Prostate gland (tissue), 2 donors: ENCODE measurements around the gene ANKRD6. TPM values are rescaled to one million over a fixed set of nuclear protein-coding genes. Genes with fewer than 3 reads are reported as not detected.

Source experiments
- DNase-seq: peaks from one replicate; pipeline ENCODE4 v3.0.0-alpha.2; 2019; ENCODE audit warnings: low spot score
- H3K27ac ChIP-seq, 2 donors: fragments of 200-600 bp; sonication (generic); 2 replicates each; pipeline ENCODE4 v1.5.1; 2017 to 2019
- H3K27me3 ChIP-seq: fragments of 200-600 bp; sonication (generic); replicated peaks from 2 replicates; pipeline ENCODE4 v1.5.1; 2019; ENCODE audit not compliant: insufficient read depth
- H3K36me3 ChIP-seq, 2 donors: fragments of 200-600 bp; sonication (generic); 1 replicate in 1 of 2; 2 replicates in 1 of 2; pipeline versions ENCODE4 v1.5.1 to v1.8.1; 2017 to 2019
- H3K4me1 ChIP-seq: fragments of 200-600 bp; sonication (generic); replicated peaks from 2 replicates; pipeline ENCODE4 v1.5.1; 2019
- H3K4me3 ChIP-seq, 2 donors: fragments of 200-600 bp; sonication (generic); 2 replicates each; pipeline ENCODE4 v1.5.1; 2017 to 2019
- H3K9me3 ChIP-seq: fragments of 200-600 bp; sonication (generic); 2 replicates; pipeline ENCODE4 v1.5.1; 2017
- CTCF ChIP-seq, 4 experiments: fragments of 200-600 bp in 2 of 4; fragments of 450-650 bp in 2 of 4; sonication (generic) in 2 of 4; IDR thresholded peaks; 1 replicate in 3 of 4; 2 replicates in 1 of 4; pipeline ENCODE4 v1.5.1; 2016 to 2019; ENCODE audit warnings: antibody characterized with exemption in 4 of 4, mild to moderate bottlenecking in 2 of 4, moderate library complexity in 2 of 4
- POLR2A ChIP-seq: fragments of 450-650 bp; IDR thresholded peaks from one replicate; pipeline ENCODE4 v1.6.1; 2016; ENCODE audit warnings: antibody characterized with exemption, mild to moderate bottlenecking
- POLR2AphosphoS5 ChIP-seq: sonication (generic); formaldehyde crosslinking; IDR thresholded peaks from one replicate; pipeline ENCODE4 v1.6.1; 2017; ENCODE audit warnings: antibody characterized with exemption
- WGBS: methylation state at CpG from one replicate; pipeline ENCODE4 v1.1.5; 2018; 5-methylcytosine and 5-hydroxymethylcytosine counted together
- intact Hi-C: fragments of 100-400 bp; cut with DNase I; formaldehyde crosslinking; loops from one replicate; pipeline ENCODE4 v1.14.2; 2022
- total RNA-seq, 2 donors: library from RNA; depleted of rRNA; stranded (reverse); fragments of >200 nt; gene quantifications; one replicate each; pipeline ENCODE4 v1.1.0, GENCODE V29; 2016

ANKRD6 gene
- total RNA-seq, 2 donors from 2014 or later: 11.9 to 30.9 TPM

GRCh38 chr6:89506716-89507617, 74.0 kb downstream of the ANKRD6 start:
- intact Hi-C loops: no loop called here
- H3K27ac ChIP-seq: no peak overlapping the region
- WGBS: 71% methylated on average over 3 of the region's 3 CpGs
- TF ChIP-seq POLR2A: no peak
- peak; percentile 3 for TF ChIP-seq POLR2AphosphoS5
- no peaks in the 10 kb centered on the region for H3K4me1 ChIP-seq
- DNase-seq: no peak
- H3K4me3 ChIP-seq: no peak overlapping the region
- H3K27me3 ChIP-seq: no peaks in the 10 kb centered on the region
- H3K9me3 ChIP-seq: no peaks in the 10 kb centered on the region
- H3K36me3 ChIP-seq: no peaks in the 10 kb centered on the region

DNA sequence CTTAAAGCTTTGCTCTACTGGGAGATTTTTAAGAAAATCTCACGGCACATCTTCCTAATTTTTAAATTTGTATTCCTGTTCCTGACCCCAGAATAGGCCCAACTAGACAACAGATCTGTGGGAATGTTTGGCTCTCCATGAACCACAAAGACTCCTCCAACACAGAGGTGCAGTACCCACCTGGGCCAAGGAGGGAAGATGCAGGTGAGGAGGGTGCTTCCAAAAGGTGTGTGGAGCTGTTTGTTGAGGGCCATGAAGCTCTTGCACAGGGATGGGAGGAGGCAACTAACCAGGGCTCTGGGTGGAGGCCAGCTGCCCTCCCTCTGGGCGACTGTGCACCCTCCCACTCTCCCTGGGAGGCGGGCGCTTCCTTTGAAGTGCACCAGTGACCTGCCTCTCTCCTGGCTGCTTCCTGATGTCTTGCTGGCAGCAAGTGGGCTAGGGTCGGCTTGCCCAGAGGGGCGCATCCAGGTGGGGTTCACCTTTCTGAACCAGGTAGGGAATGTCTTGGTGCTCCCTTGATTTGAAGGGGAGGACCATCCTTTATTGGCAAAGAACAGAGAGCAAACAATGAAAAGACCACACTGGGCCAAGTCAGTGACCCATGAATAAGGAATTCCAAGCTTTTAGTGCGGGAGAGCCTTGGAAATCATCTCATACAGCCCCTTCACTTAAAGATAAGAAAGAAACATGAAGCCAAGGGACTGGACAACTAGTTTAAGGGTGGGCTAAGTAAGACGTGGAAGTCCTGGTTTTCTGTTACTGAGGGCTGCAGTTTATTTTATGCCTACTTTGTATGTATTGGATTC, 76.0 kb downstream of the ANKRD6 start:
- H3K27ac ChIP-seq: no peak overlapping the region
- no peak for DNase-seq
- no peaks in the 10 kb centered on the region for H3K36me3 ChIP-seq
- WGBS: 73% methylated on average over 8 of the region's 8 CpGs
- no peak for TF ChIP-seq POLR2A
- no peak for TF ChIP-seq CTCF (IDR thresholded peaks at IDR 0.05)
- TF ChIP-seq POLR2AphosphoS5: no peak
- no peaks in the 10 kb centered on the region for H3K9me3 ChIP-seq
- intact Hi-C loops: no loop called here
- no peaks in the 10 kb centered on the region for H3K4me1 ChIP-seq
- H3K4me3 ChIP-seq: no peak overlapping the region
- no peaks in the 10 kb centered on the region for H3K27me3 ChIP-seq

DNA sequence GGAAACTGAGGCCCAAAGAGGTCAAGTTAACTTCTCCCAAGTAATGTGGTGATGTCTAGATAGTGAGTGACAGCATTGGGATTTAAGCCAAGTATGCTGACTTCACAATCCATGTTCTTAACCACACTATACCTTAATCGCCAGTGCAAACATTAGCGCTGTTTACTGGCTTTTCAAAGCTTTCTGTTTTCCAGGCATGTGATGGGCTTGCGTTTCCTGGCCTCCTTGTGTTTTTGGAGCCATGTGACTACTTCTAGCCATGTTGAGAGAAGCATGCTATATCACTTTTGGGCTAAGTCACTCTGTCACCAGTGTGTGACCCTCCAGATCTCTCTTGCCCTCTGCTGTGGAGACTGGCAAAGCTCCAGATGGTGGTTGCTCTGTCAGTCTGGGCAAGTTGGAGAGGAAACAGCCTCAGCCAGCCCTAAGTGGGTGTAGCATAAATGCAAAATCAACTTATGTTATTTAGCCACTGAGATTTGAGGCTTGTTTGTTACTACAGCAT, 76.9 kb downstream of the ANKRD6 start:
- no peak for DNase-seq
- WGBS: 69% methylated on average over 3 of the region's 3 CpGs
- Histone ChIP-seq H3K4me3 (no peak overlapping the region), H3K9me3 (no peaks in the 10 kb centered on the region), H3K27me3 (no peaks in the 10 kb centered on the region), H3K4me1 (no peaks in the 10 kb centered on the region), H3K27ac (no peak overlapping the region), H3K36me3 (no peaks in the 10 kb centered on the region)
- intact Hi-C loops: no loop called here
- TF ChIP-seq CTCF (IDR thresholded peaks at IDR 0.05) (no peak), POLR2AphosphoS5 (no peak), POLR2A (no peak)

DNA sequence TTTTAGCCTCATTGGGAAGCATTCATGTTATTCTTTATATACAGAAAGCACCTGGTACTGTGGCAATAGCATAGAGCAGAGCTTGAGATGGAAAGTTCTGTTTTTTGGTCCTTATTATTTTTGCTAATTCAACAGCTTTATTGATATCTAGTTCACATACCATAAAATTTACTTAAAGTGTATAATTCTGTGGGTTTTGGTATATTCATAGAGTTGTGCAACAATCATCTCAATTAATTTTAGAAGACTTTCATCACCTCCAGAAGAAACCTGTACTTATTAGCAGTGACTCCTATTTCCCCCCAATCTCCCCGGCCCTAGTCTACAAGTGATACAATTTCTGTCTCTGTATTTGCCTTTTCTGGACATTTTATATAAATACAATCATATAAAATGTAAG, 77.4 kb downstream of the ANKRD6 start:
- no peak for TF ChIP-seq POLR2A
- no peak for TF ChIP-seq CTCF (IDR thresholded peaks at IDR 0.05)
- no peak for TF ChIP-seq POLR2AphosphoS5
- H3K4me1 ChIP-seq: no peaks in the 10 kb centered on the region
- DNase-seq: no peak
- H3K27ac ChIP-seq: no peak overlapping the region
- intact Hi-C loops: no loop called here
- H3K36me3 ChIP-seq: no peaks in the 10 kb centered on the region
- 94% methylated on average over 1 of the region's 1 CpG for WGBS
- H3K27me3 ChIP-seq: no peaks in the 10 kb centered on the region
- H3K9me3 ChIP-seq: no peaks in the 10 kb centered on the region
- H3K4me3 ChIP-seq: no peak overlapping the region

DNA sequence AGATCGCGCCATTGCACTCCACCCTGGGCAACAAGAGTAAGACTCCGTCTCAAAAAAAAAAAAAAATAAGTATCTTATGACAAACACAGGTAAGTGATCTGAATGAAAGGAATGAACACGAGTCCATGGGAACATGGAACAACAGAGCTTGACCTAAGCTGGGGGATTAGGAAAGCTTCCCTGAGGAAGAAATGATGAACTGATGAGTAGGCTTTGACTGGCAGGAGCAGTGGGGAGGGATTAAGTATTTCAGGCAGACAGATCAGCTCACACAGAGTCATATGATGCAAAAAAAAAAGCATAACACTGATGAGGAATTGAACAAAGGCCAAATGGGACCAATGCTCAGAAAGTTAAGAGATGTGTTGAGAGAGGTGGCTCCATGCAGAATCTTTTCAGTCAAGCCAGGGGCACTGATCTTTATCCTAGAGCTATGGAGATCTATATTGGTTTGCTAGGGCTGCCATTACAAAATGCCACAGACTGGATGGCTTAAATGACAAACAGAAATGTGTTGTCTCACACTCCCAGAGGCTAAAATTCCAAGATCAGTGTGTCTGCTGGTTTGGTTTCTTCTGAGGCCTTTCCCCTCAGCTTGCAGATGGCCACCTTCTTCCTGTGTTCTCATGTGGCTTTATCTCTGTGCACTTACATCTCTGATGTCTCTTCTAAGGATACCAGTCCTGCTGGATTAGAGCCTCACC, 85.6 kb downstream of the ANKRD6 start:
- WGBS: 92% methylated on average over 4 of the region's 4 CpGs
- Histone ChIP-seq H3K9me3 (no peaks in the 10 kb centered on the region), H3K27ac (no peak overlapping the region), H3K4me3 (no peak overlapping the region), H3K36me3 (no peaks in the 10 kb centered on the region), H3K27me3 (no peaks in the 10 kb centered on the region), H3K4me1 (no peaks in the 10 kb centered on the region)
- intact Hi-C loops: no loop called here
- no peak for DNase-seq
- TF ChIP-seq POLR2AphosphoS5: no peak
- no peak for TF ChIP-seq POLR2A
- no peak for TF ChIP-seq CTCF (IDR thresholded peaks at IDR 0.05)
